SU-DHL-6 (cell line): Measurements from ENCODE around the gene EPHA4.

Experiments
- EZH2phosphoT487 ChIP-seq: fragments of 200-600 bp; sonication (generic), shearing (Covaris generic); conservative IDR thresholded peaks from 2 replicates; pipeline ENCODE4 v1.6.1; 2018; ENCODE audit warnings: mild to moderate bottlenecking, antibody characterized with exemption, low read length, moderate library complexity, mixed read lengths
- TF ChIP-seq, protein P1 (sequence below): fragments of 200-600 bp; sonication (generic); IDR thresholded peaks from one replicate; pipeline ENCODE4 v1.5.1; 2017; ENCODE audit warnings: antibody characterized with exemption, mild to moderate bottlenecking, low read length, moderate library complexity; ENCODE audit not compliant: insufficient read depth, poor library complexity, severe bottlenecking

DNA sequence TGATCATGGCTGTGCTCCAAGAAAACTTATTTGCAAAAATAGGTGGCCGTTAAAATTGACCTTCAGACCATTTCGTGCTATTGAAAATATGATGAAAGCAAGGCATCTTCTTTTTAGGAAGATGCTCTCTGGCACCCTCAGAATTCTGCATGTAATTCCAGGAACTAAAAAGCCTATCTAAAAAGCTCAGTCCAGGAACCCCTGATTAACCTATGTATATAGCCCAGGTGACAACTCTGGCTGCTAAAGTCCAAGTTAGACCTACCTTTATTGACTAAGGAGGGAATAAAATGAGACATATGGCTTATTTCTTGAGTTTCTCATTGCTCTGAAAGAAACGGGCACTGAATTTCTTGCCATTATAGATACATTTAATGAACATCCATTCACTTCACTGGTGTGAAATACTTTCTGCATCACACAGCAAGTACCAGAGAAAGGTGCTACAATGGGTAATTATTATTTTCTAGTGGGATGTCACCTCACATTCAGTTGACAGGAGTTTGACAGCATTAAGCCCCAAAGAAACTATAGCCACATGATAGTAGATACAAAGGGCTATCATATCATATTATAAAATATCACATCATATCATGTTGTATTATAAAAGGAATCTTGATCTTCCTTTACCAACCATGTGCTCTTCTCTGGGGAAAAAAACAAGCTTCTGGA is 83.8 kb downstream of the EPHA4 start:
- TF ChIP-seq, protein P1, sequence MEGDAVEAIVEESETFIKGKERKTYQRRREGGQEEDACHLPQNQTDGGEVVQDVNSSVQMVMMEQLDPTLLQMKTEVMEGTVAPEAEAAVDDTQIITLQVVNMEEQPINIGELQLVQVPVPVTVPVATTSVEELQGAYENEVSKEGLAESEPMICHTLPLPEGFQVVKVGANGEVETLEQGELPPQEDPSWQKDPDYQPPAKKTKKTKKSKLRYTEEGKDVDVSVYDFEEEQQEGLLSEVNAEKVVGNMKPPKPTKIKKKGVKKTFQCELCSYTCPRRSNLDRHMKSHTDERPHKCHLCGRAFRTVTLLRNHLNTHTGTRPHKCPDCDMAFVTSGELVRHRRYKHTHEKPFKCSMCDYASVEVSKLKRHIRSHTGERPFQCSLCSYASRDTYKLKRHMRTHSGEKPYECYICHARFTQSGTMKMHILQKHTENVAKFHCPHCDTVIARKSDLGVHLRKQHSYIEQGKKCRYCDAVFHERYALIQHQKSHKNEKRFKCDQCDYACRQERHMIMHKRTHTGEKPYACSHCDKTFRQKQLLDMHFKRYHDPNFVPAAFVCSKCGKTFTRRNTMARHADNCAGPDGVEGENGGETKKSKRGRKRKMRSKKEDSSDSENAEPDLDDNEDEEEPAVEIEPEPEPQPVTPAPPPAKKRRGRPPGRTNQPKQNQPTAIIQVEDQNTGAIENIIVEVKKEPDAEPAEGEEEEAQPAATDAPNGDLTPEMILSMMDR: no peak
- TF ChIP-seq EZH2phosphoT487: no peak
